ENCODE data around the gene GPR141.

The GPR141 gene

DNA sequence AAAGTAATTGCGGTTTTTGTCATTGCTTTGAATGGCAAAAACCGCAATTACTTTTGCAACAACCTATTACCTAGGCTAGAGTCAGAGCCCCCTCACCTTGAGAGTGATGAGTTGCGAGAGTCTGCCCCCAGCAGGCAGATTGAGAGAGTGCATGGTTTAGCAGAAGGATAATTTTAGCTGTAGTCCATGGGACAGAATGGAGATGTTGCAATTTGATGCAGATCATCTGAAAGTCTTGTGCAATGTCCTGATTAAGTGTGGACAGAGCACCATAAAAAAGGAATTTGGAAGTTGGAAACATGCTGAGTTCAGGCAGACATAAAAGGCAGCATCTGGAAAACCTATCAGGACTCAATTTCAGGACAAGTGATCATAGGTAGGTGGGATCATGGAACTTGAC, 48.7 kb downstream of the GPR141 start:
- no peak for DNase-seq (ENCODE audit: low spot score)

DNA sequence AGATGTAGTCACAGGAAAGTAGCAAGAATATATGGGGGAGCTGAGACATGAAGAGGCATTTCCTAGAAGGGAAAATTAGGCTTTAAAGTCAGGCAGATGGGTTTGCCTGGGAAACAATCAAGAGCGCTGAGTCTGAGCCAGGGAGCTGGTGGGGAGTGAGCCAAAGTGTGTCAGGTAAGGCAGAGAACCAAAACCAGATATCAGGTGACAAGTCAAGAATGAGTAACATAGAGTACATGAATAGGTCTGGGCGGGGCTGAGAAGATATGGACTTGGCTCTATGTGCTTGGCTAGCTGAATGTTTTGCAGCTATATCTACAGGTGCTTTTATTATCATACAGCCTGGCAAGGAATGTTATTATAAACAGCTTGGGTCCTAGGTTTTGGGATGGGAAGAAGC, 49.3 kb downstream of the GPR141 start:
- DNase-seq (ENCODE audit: low spot score) = no peak

DNA sequence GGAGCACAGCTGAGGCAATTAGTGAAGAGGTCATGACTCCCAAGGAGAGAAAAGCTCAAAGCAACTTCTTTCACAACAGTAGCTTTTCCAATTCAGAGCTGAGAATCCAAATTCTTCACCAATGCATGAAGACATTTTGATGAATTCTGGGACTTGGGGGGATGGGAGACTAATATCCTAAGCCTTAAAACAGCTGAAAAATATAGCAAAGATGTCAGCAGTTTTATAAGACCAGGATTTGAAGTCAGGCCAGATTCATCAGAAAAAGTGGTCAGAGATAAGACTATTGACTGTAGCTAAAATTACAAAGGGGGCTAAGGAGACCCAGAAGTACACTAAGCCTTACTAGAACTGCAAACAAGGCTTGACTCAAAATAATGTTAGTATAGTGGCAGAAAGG, 51.6 kb downstream of the GPR141 start:
- no peak for DNase-seq (ENCODE audit: low spot score)

DNA sequence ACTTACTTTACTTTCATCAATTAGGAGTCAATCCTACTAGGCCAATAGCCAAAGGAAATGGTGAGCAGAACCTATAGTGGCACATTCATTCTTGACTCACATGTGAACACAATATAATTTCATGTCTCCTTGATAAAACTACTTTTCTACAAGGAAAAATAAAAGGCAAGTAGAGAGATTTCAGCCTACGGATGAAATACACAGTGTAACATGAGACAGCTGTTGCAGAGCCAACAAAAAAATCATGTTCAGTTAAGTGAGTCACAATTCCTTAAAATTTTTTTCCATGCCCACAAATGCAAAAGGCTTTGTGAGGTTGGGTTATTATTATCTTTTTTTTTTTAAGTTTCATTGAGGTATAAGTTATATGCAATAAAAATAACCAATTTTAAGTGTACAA, 54.8 kb downstream of the GPR141 start:
- no peak for DNase-seq (ENCODE audit: low spot score)

DNA sequence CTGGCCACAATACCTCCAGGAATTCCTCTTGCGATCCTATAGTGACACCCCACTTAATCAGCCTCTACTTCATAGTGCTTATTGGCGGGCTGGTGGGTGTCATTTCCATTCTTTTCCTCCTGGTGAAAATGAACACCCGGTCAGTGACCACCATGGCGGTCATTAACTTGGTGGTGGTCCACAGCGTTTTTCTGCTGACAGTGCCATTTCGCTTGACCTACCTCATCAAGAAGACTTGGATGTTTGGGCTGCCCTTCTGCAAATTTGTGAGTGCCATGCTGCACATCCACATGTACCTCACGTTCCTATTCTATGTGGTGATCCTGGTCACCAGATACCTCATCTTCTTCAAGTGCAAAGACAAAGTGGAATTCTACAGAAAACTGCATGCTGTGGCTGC, 56.8 kb downstream of the GPR141 start:
- DNase-seq (ENCODE audit: low spot score) = no peak

DNA sequence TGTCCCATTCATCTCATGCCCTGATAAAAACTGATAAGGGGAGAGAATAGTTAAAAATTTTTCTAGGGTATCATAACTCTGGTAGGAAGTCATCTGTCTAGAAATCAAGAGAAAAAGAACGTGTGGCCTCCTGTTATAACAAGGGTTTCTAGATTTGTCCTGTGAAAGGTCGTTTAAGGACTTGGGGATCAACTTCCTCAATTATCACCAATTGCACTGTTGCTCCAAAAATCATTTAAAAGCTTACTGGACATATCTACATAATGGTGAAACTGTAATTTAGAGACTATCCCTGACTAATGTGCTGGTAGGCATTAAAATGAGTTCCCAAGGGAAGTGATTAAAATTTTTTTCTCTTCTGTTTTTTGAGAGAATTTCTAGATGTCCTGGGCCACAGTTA, 58.2 kb downstream of the GPR141 start:
- no peak for DNase-seq (ENCODE audit: low spot score)

DNA sequence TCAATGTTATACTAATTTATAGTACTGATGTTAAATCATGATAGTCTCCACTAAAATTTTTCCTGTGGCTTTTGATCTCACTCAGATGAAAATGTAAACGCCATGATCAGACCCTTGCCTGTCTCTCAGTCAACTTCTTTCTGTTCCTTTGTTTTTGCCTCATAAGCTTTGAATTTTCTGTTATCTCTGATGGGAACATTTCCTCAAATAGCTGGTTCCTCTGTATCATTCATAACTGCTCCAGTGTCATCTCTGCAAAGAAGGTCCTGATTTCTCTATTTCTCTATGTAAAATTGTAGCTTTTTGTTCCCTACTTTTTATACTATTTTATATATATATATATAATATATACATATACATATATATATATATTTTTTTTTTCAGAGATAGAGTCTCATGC, 67.5 kb downstream of the GPR141 start:
- DNase-seq (ENCODE audit: low spot score) = no peak

DNA sequence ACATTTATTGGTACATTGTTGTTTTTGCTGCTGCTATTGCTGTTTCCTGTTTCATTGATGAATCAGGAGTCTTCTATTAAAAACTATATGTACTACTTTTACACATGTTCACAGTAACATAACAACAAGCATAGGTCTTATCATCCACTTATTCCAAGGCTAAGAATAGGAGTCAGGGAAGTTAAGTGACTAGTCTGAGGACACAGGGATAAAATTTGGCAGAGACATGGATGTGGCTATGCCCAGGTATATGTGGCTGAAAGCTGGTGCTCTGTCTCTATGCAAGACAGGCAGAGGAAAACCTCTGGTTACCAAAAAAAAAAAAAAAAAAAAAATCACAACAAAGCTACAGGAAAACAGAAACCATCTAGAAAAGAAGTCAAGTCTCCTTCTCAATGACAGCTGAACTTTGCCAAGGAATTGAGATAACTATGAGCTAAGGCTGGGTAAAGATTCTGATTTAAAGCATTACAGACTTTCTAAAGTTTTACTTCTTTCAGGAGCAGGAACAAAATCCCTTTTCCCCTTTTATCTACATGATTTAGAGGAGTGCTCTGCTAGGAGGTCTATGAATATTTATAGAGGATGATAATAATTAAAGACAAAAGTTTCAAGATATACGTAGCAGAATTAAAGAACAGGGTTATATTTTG, 70.0 kb downstream of the GPR141 start:
- DNase-seq (ENCODE audit: low spot score) = no peak

DNA sequence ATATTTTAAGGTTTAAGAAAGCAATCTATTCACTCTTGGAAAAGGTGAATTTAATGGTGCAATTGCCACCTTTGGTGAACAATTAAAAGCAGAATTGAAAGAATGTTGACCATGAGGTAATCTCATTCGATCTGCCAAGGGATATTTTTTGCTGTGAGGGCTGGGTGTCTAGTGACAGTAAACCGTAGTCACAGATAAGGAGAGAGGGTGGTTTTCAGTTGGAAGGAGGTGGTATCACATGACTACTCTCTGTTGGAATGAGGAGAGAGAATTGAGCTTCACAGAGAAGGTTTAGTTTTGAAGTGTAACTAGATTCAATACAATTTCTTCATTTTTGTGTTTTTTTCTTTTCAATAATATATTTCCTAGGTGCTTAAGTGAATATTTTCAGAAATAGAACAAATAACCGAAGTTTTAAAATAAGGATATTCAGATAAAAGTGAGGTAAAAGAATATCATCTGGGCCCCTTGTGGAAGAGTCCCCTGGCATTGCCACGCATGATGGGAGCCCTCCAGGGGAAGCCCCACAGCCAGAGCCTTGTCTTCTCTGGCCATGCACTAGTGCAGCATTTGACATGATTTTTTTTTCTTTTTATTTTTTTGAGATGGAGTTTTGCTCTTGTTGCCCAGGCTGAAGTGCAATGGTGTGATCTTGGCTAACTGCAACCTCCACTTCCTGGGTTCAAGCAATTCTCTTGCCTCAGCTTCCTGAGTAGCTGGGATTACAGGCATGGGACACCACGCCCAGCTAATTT, 73.4 kb downstream of the GPR141 start:
- DNase-seq (ENCODE audit: low spot score) = no peak

DNA sequence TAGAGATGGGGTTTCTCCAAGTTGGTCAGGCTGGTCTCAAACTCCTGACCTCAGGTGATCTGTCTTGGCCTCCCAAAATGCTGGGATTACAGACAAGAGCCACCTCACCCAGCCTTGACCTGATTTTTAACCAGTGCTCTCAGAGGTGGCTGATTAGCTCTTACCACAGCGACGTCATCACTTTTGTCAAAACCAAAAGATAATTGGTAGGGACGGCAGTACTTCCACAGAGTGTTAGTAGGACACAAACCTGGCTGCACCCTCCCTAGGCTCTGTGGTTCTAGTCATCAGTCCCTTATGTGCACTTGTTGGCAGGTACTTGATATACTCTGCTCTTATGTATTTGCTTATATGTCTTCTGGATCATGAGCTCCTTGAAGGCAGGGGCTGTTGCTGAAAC, 74.0 kb downstream of the GPR141 start:
- no peak for DNase-seq (ENCODE audit: low spot score)

DNA sequence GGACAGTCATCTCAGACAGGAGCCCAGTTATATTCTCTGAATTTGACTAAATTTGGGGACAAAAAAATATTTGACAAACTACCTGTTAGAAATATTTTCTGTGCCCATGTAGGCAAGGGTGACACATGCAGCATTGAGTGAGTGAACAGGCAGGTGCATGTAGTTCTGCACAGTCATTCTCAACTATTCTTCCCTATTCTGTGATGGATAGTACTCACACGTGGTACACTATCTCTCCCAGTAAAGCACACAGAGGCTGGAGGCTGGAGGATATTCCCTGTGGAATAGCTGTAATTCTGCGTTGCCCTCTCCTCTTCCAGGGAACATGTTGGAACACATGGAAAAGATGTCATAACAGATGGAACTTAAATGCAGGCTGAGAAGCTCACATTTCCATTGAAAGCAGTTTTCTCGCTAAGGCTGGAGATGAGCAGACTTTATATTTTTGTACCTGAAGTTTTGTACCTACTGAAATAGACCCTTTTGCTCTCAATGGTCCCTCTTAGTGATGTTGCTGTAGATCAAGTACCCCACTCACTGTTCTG, 75.0 kb downstream of the GPR141 start:
- DNase-seq (ENCODE audit: low spot score) = no peak

DNA sequence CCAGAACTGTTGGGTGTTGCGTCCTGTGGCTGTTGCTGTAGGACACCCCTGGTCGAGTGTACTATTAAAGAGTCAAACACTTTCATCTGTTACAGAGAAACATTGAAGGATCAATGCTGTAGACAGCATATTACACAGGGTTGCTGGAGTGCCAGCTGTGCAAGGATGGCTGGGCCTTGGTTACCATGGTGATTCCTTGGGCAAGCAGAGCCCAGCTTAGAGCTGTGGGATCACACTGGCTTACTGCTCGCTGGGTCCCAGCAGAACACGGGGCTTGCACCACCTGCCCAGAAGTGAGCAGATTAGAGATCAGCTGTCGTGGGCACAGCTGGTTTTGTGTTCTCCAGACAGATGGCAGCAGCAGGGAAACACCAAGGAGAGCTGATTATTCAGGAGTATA, 76.0 kb downstream of the GPR141 start:
- DNase-seq (ENCODE audit: low spot score) = no peak

DNA sequence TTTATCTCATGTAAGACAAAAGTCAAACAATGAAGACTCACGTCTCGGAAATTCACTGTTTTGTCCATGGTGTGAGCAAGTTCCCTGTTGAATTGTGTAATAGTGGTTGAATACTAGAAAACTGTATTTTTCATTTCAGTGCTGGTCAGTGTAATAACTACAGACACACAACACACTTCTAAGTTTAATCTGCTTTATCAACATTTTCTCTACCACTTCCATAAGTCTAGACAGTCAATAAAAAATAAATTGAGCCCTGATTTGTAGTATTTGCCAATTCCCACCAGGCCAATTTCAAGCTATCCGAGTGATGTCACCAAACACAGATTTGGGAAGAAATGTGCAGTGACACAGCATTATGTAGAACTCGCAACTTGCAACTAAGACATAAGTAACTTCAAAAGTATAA, 81.9 kb downstream of the GPR141 start:
- no peak for DNase-seq (ENCODE audit: low spot score)

DNA sequence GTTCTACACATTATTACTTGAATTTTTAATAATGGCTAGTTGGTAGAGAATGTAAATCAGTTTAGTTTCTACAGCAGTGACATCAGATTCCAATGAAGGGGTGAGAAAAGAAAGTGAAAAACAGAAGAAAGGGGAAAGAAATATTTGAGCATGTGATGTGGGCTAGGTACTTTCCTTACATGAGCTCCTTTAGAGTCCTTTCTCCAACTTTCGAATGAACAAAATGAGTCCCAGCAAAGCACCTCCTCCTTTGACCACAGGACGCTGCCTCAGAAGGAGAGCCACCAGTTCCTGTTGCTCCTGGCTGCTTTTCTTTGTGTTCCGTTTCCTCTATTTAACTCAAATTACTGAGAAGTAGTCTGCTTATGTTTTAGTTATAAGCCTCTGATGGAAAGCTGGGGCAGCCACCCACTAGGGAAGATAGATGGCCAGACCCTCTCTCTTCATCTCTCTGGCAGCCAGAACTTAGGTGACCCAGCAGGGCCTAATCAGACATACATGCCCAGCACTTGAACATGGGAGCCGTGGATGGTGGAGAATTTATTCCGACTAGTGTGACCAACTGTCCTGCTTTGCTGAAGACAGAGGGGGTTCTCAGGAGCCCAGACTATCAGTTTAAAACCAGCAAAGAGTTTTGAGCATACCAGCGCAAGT, 82.4 kb downstream of the GPR141 start:
- DNase-seq (ENCODE audit: low spot score) = no peak

DNA sequence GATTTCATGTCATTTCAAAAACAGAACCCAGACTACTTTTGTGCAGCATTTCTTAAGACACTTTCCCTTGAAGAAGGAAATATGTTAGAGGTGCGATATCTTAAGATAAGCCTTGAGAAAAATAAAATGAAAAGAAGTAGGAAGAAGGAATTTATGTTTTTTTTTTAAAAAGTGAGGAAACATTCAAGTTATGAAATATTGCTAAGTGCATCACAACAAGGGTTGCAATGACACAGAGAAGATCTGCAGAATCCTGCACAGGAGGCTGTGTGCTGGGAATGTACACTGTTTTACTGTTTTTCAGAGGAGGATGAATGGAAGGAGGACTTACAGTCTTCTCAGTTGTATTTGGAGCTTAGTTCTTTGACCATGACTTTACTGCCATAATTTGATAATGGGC, 85.0 kb downstream of the GPR141 start:
- no peak for DNase-seq (ENCODE audit: low spot score)

DNA sequence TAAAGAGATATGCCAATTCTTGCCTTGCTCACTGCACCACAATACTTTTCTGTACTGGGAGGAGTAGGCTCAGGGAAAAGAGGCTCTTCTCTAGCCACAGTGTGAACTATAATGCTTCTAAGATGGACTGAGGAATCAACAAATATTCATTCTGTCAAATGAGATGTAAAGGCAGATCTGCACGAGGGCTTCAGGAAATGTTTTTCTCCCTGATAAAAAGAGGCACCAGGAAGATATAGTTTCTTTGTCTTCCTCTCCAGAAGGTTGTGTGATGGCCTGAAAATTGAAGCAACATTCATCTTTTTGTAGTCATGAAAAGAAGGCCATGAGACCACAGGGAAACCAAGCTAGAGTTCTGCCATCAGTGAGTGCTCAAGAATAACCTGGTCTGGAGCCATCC, 85.7 kb downstream of the GPR141 start:
- no peak for DNase-seq (ENCODE audit: low spot score)

DNA sequence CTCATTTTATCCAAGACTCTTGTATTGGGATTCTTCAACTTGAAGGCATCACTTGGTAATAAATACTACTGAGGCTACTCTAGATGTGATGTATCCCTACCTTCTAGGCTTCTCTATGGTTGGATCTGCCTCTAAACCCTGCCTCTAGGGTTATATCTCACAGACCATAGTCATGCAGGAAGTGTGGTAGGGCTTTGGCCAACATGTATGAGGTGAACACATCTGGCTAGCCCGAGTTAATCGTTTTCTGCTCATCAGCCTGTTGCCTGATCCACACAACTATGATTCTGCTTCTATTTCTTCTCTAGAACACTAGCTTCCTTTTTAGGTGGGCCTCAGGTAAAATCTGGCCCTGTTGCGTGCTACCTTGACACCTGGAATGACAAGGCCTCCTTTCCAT, 86.2 kb downstream of the GPR141 start:
- DNase-seq (ENCODE audit: low spot score) = no peak

DNA sequence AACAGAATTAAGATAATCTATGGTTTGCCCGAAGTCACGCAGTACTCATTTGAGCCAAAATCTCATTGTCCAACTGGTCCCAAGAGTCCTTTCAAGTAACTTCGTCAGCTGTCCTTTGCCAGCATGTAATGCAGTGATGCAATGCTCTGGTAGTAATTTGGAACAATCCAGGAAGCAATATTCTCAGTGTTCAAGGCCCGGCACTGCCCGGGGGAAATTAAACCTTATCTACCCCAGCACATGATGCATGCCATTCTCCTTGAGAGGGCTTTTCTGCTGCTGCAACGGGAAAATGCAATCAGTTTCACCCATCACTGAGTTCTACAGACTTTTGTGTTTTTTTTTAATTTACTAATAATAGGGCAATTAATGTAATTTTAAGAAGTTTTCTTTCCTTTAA, 87.3 kb downstream of the GPR141 start:
- DNase-seq (ENCODE audit: low spot score) = no peak

DNA sequence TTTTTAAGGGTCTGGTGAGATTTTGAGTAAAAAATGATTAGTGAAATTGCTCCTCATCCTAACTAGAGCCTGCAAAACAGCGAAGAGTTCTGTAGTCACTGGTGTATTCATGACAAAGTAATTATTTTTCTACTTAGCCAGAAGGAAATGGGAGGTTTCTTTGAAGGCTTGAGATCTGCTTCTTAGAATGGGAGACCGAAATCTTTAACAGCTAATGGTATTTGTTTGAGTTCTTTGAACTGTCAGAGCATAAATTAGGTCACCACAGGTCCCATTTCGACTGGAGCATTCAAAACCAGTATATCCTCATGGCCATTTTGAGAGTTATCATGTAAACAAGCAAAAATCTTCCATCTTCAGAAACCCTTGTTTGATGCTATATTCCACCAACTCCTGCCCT, 87.8 kb downstream of the GPR141 start:
- no peak for DNase-seq (ENCODE audit: low spot score)

DNA sequence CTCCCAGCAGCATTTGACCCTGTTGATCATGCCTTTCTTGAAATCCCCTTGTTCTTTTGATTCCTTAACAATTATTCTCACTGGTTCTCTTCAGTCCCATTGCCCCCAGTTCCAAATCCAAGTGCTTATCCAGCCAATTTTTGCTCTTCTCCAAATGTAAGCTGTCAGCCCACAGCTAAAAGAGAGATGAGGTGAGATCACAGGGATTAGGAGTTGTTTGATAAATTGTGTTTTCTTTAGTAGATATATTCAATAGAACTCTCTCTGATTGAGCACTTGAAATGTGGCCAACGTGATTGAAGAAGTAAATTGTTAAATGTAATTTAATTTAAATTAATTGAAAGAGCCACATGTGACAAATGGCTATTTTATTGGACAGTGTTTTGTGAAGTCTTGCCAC, 88.2 kb downstream of the GPR141 start:
- DNase-seq (ENCODE audit: low spot score) = no peak

DNA sequence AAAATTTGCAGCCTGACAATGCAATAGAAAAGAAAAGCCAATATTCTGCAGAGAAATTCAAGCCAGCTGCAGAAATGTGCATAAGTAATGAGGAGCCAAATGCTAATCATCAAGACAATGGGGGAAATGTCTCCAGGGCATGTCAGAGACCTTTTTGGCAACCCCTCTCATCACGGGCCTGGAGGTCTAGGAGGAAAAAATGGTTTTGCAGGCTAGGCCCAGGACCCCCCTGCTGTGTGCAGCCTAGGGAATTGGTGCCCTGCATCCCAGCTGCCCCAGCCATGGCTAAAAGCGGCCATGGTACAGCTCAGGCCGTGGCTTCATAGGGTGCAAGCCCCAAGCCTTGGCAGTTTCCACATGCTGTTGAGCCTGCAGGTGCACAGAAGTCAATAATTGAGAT, 92.4 kb downstream of the GPR141 start:
- no peak for DNase-seq (ENCODE audit: low spot score)

DNA sequence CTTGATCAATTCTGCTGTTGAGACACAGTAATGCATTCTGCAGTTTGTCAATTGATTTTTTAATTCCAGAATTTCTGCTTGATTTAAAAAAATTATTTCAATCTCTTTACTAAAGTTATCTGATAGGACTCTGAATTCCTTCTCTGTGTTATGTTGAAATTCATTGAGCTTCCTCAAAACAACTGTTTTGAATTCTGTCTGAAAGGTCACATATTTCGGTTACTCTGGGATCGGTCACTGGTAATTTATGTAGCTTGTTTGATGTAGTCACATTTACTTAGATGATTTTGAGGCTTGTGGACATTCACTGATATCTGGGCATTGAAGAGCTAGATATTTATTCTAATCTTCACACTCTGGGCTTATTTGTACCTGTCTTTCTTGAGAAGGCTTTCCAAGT, 97.6 kb downstream of the GPR141 start:
- DNase-seq (ENCODE audit: low spot score) = no peak

DNA sequence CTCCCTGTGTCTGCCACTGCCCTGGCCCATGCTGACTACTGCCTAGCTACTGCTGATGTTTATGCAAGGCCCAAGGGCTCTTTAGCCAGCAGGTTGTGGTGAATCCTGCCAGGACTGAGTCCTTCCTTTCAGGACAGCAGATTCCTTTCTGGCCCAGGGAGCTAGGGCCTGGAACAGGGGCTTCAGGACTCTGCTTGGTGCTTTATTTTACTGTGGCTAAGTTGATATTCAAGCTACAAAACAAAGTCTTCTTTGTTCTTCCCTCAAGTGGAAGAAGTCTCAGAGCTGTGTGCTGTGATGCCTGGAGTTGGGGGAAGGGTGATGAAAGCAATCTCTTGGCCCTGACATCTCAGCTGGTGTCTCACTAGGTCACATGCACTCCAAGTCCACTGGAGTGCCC, 98.6 kb downstream of the GPR141 start:
- DNase-seq (ENCODE audit: low spot score) = no peak
